HCT116 (cell line): ENCODE measurements around the gene RCAN2.

ENCODE experiments used
- CEBPB ChIP-seq: IDR thresholded peaks from 2 replicates; pipeline ENCODE4 v1.6.1; 2012; ENCODE audit warnings: low read depth
- CTCF ChIP-seq, 3 experiments: fragments of 200-600 bp in 1 of 3; sonication (generic) in 1 of 3; IDR thresholded peaks in 2 of 3; conservative IDR thresholded peaks in 1 of 3; 2 replicates each; pipeline ENCODE4 v1.5.1; 2012 to 2017; ENCODE audit warnings: low read depth in 2 of 3, low read length in 2 of 3, antibody characterized with exemption in 1 of 3, borderline replicate concordance in 1 of 3, control low read depth in 1 of 3, mild to moderate bottlenecking in 1 of 3, mixed read lengths in 1 of 3, mixed run types in 1 of 3, moderate library complexity in 1 of 3; ENCODE audit not compliant: insufficient read depth in 1 of 3
- EZH2 ChIP-seq: fragments of 200-600 bp; sonication (generic); IDR thresholded peaks from 2 replicates; pipeline ENCODE4 v1.6.1; 2017; ENCODE audit warnings: antibody characterized with exemption, mixed run types
- EZH2phosphoT487 ChIP-seq: fragments of 200-600 bp; IDR thresholded peaks from 2 replicates; pipeline ENCODE4 v1.6.1; 2018; ENCODE audit warnings: antibody characterized with exemption, borderline replicate concordance
- JUND ChIP-seq: IDR thresholded peaks from 2 replicates; pipeline ENCODE4 v1.6.1; 2012
- MAX ChIP-seq: IDR thresholded peaks from 2 replicates; pipeline ENCODE4 v1.6.1; 2012
- POLR2A ChIP-seq: IDR thresholded peaks from 2 replicates; pipeline ENCODE4 v1.7.0; 2011; ENCODE audit warnings: borderline replicate concordance; ENCODE audit not compliant: insufficient read depth, insufficient read length; ENCODE audit errors: extremely low read depth
- POLR2AphosphoS5 ChIP-seq: IDR thresholded peaks from 2 replicates; pipeline ENCODE4 v1.6.1; 2011; ENCODE audit warnings: mild to moderate bottlenecking, low read depth, low read length, moderate library complexity
- REST ChIP-seq: IDR thresholded peaks from 2 replicates; pipeline ENCODE4 v1.6.1; 2012; ENCODE audit warnings: low read depth
- SIN3A ChIP-seq: IDR thresholded peaks from 2 replicates; pipeline ENCODE4 v1.6.1; 2012; ENCODE audit warnings: low read depth
- ZFX ChIP-seq: fragments of 450-650 bp; IDR thresholded peaks from 2 replicates; pipeline ENCODE4 v1.6.1; 2017

- TF ChIP-seq CEBPB, result no peak
- TF ChIP-seq CTCF (IDR thresholded peaks at IDR 0.05 in 2 of 3, conservative IDR thresholded peaks at IDR 0.05 in 1 of 3; ENCODE audit: borderline replicate concordance in 1 of 3, insufficient read depth in 1 of 3, low read depth in 2 of 3, low read length in 2 of 3), result no peak
- no peak for TF ChIP-seq EZH2
- TF ChIP-seq POLR2A, result no peak
- no peak for TF ChIP-seq JUND
- TF ChIP-seq REST, result no peak
- no peak for TF ChIP-seq SIN3A
- no peak for TF ChIP-seq EZH2phosphoT487
- no peak for TF ChIP-seq POLR2AphosphoS5
- TF ChIP-seq MAX, result no peak
- no peak for TF ChIP-seq ZFX
Observed at GRCh38 chr6:46454691-46455090, 36.6 kb downstream of the RCAN2 start.
